Trophoblast cell (in vitro differentiated cells and primary cell): Measurements from ENCODE around the gene MYO1B.
A peak's percentile ranks its signal among the peaks of the same experiment; 100 is the strongest.

ENCODE experiments used
- DNase-seq, 2 donors: peaks; one replicate each; pipeline ENCODE4 v3.0.0-alpha.2; 2016
- H2AFZ ChIP-seq: 2 replicates; pipeline ENCODE4 v1.6.1; 2013; ENCODE audit warnings: low read length, moderate library complexity, mild to moderate bottlenecking; ENCODE audit not compliant: insufficient read depth, poor library complexity
- H2AK5ac ChIP-seq: 2 replicates; pipeline ENCODE4 v1.6.1; 2013; ENCODE audit warnings: mild to moderate bottlenecking, low read length
- H2BK120ac ChIP-seq: 2 replicates; pipeline ENCODE4 v1.6.1; 2013; ENCODE audit warnings: low read length, mild to moderate bottlenecking, moderate library complexity; ENCODE audit not compliant: insufficient read depth, poor library complexity
- H2BK12ac ChIP-seq: 2 replicates; pipeline ENCODE4 v1.6.1; 2013; ENCODE audit warnings: mild to moderate bottlenecking, low read length, moderate library complexity
- H2BK5ac ChIP-seq: 2 replicates; pipeline ENCODE4 v1.6.1; 2013; ENCODE audit warnings: low read length, low read depth, moderate library complexity, mild to moderate bottlenecking; ENCODE audit not compliant: poor library complexity
- H3K14ac ChIP-seq: 2 replicates; pipeline ENCODE4 v1.6.1; 2013; ENCODE audit warnings: mild to moderate bottlenecking, low read length
- H3K18ac ChIP-seq: 2 replicates; pipeline ENCODE4 v1.6.1; 2013; ENCODE audit warnings: mild to moderate bottlenecking, low read length
- H3K23ac ChIP-seq: 2 replicates; pipeline ENCODE4 v1.6.1; 2013; ENCODE audit warnings: low read length
- H3K27ac ChIP-seq: 2 replicates; pipeline ENCODE4 v1.5.1; 2013; ENCODE audit warnings: low read depth, mild to moderate bottlenecking, inconsistent platforms, low read length, moderate library complexity
- H3K27me3 ChIP-seq: 2 replicates; pipeline ENCODE4 v1.6.1; 2013; ENCODE audit warnings: inconsistent platforms, mild to moderate bottlenecking, low read length, moderate library complexity; ENCODE audit not compliant: insufficient read depth
- H3K36me3 ChIP-seq, 2 experiments: 1 replicate in 1 of 2; 2 replicates in 1 of 2; pipeline ENCODE4 v1.6.1; 2013; ENCODE audit warnings: low read length in 2 of 2, mild to moderate bottlenecking in 2 of 2, moderate library complexity in 1 of 2; ENCODE audit not compliant: insufficient read depth in 2 of 2, control insufficient read depth in 1 of 2
- H3K4ac ChIP-seq: 2 replicates; pipeline ENCODE4 v1.6.1; 2013; ENCODE audit warnings: low read depth, mild to moderate bottlenecking, low read length, moderate library complexity
- H3K4me1 ChIP-seq, 2 experiments: 1 replicate in 1 of 2; 2 replicates in 1 of 2; pipeline ENCODE4 v1.6.1; 2013; ENCODE audit warnings: low read length in 2 of 2, mild to moderate bottlenecking in 2 of 2, moderate library complexity in 1 of 2; ENCODE audit not compliant: insufficient read depth in 2 of 2, control insufficient read depth in 1 of 2
- H3K4me2 ChIP-seq: 2 replicates; pipeline ENCODE4 v1.6.1; 2013; ENCODE audit warnings: inconsistent platforms, mild to moderate bottlenecking, low read length, moderate library complexity
- H3K4me3 ChIP-seq: 2 replicates; pipeline ENCODE4 v1.5.1; 2013; ENCODE audit warnings: mild to moderate bottlenecking, low read depth, low read length, inconsistent platforms
- H3K79me1 ChIP-seq: one replicate; pipeline ENCODE4 v1.6.1; 2013; ENCODE audit warnings: low read length
- H3K79me2 ChIP-seq: 2 replicates; pipeline ENCODE4 v1.6.1; 2013; ENCODE audit warnings: low read length, mild to moderate bottlenecking; ENCODE audit not compliant: control insufficient read depth, insufficient read depth, poor library complexity
- H3K9ac ChIP-seq: 2 replicates; pipeline ENCODE4 v1.6.1; 2013; ENCODE audit warnings: mild to moderate bottlenecking, low read length
- H3K9me3 ChIP-seq: 2 replicates; pipeline ENCODE4 v1.6.1; 2013; ENCODE audit warnings: low read depth, mild to moderate bottlenecking, control low read depth, inconsistent platforms, low read length; ENCODE audit not compliant: insufficient read depth
- H4K12ac ChIP-seq: 2 replicates; pipeline ENCODE4 v1.6.1; 2013; ENCODE audit warnings: low read depth, mild to moderate bottlenecking, low read length, moderate library complexity
- H4K8ac ChIP-seq: 2 replicates; pipeline ENCODE4 v1.6.1; 2013; ENCODE audit warnings: low read depth, mild to moderate bottlenecking, low read length, moderate library complexity
- H4K91ac ChIP-seq: one replicate; pipeline ENCODE4 v1.6.1; 2013; ENCODE audit warnings: low read depth, mild to moderate bottlenecking, low read length, moderate library complexity
- WGBS: extraction: QIAGEN DNeasy Blood & Tissue Kit; methylation state at CpG from one replicate; pipeline ENCODE4 v1.1.7; 2013; ENCODE audit warnings: missing lambda C conversion rate; ENCODE audit not compliant: insufficient read length, insufficient coverage; ENCODE audit errors: extremely low coverage; 5-methylcytosine and 5-hydroxymethylcytosine counted together

Gene MYO1B

GRCh38 chr2:191439481-191439880 is 194.3 kb downstream of the MYO1B start:
- no peaks in the 10 kb centered on the region for H3K79me1 ChIP-seq
- no peak overlapping the region for H3K4me2 ChIP-seq
- no peak overlapping the region for H2BK120ac ChIP-seq
- H3K79me2 ChIP-seq = no peaks in the 10 kb centered on the region
- H4K91ac ChIP-seq = no peak overlapping the region
- no peak overlapping the region for H2BK12ac ChIP-seq
- WGBS = no CpG with 5 or more reads among the region's 3 CpGs
- no peak overlapping the region for H4K12ac ChIP-seq
- H3K4me3 ChIP-seq = no peak overlapping the region
- no peaks in the 10 kb centered on the region for H3K4me1 ChIP-seq
- no peak overlapping the region for H3K14ac ChIP-seq
- DNase-seq = no peak
- H2AK5ac ChIP-seq = no peak overlapping the region
- no peak overlapping the region for H3K27ac ChIP-seq
- no peak overlapping the region for H3K23ac ChIP-seq
- no peak overlapping the region for H3K4ac ChIP-seq
- no peak overlapping the region for H4K8ac ChIP-seq
- H3K9ac ChIP-seq = no peak overlapping the region
- no peak overlapping the region for H2AFZ ChIP-seq
- H3K27me3 ChIP-seq = no peaks in the 10 kb centered on the region
- H3K9me3 ChIP-seq = no peaks in the 10 kb centered on the region
- H2BK5ac ChIP-seq = no peak overlapping the region
- H3K18ac ChIP-seq = no peak overlapping the region
- no peaks in the 10 kb centered on the region for H3K36me3 ChIP-seq

- no peak overlapping the region for H3K4me3 ChIP-seq
- H4K8ac ChIP-seq = no peak overlapping the region
- H3K23ac ChIP-seq = no peak overlapping the region
- no peak overlapping the region for H2BK5ac ChIP-seq
- WGBS = no CpG with 5 or more reads among the region's 14 CpGs
- no peak overlapping the region for H3K9ac ChIP-seq
- no peaks in the 10 kb centered on the region for H3K79me2 ChIP-seq
- no peak overlapping the region for H3K4me2 ChIP-seq
- H3K79me1 ChIP-seq = no peaks in the 10 kb centered on the region
- no peak overlapping the region for H2AK5ac ChIP-seq
- no peaks in the 10 kb centered on the region for H3K9me3 ChIP-seq
- H3K14ac ChIP-seq = no peak overlapping the region
- no peak overlapping the region for H3K4ac ChIP-seq
- H2AFZ ChIP-seq = no peak overlapping the region
- H3K18ac ChIP-seq = no peak overlapping the region
- no peaks in the 10 kb centered on the region for H3K36me3 ChIP-seq
- no peak overlapping the region for H4K91ac ChIP-seq
- no peak overlapping the region for H3K27ac ChIP-seq
- DNase-seq = no peak
- no peaks in the 10 kb centered on the region for H3K27me3 ChIP-seq
- no peak overlapping the region for H2BK120ac ChIP-seq
- H4K12ac ChIP-seq = no peak overlapping the region
- no peaks in the 10 kb centered on the region for H3K4me1 ChIP-seq
- H2BK12ac ChIP-seq = no peak overlapping the region
Observed at GRCh38 chr2:191441496-191442214, 196.5 kb downstream of the MYO1B start.

- Histone ChIP-seq H3K36me3 (no peaks in the 10 kb centered on the region), H3K4me3 (no peak overlapping the region), H3K23ac (no peak overlapping the region), H3K79me2 (no peaks in the 10 kb centered on the region), H4K91ac (no peak overlapping the region), H3K9me3 (no peaks in the 10 kb centered on the region), H2AFZ (no peak overlapping the region), H3K4ac (no peak overlapping the region), H2BK12ac (no peak overlapping the region), H2BK120ac (no peak overlapping the region), H3K14ac (no peak overlapping the region), H3K9ac (no peak overlapping the region), H3K18ac (no peak overlapping the region), H4K8ac (no peak overlapping the region), H3K4me2 (no peak overlapping the region), H3K79me1 (no peaks in the 10 kb centered on the region), H3K4me1 (no peaks in the 10 kb centered on the region), H2AK5ac (no peak overlapping the region), H2BK5ac (no peak overlapping the region), H4K12ac (no peak overlapping the region), H3K27ac (no peak overlapping the region), H3K27me3 (no peaks in the 10 kb centered on the region)
- WGBS = no CpG with 5 or more reads among the region's 3 CpGs
- no peak for DNase-seq
Observed at GRCh38 chr2:191443446-191443845, 198.2 kb downstream of the MYO1B start.

- H3K4ac ChIP-seq = no peak overlapping the region
- peak in 1 of 2 donors; percentile 5 for DNase-seq
- H2BK5ac ChIP-seq = no peak overlapping the region
- no CpG with 5 or more reads among the region's 2 CpGs for WGBS
- no peak overlapping the region for H2AFZ ChIP-seq
- no peaks in the 10 kb centered on the region for H3K27me3 ChIP-seq
- H4K8ac ChIP-seq = no peak overlapping the region
- H3K36me3 ChIP-seq = no peaks in the 10 kb centered on the region
- no peak overlapping the region for H2BK12ac ChIP-seq
- no peaks in the 10 kb centered on the region for H3K79me2 ChIP-seq
- no peak overlapping the region for H3K18ac ChIP-seq
- H2AK5ac ChIP-seq = no peak overlapping the region
- H3K14ac ChIP-seq = no peak overlapping the region
- H4K91ac ChIP-seq = no peak overlapping the region
- no peak overlapping the region for H2BK120ac ChIP-seq
- H3K27ac ChIP-seq = no peak overlapping the region
- H3K4me3 ChIP-seq = no peak overlapping the region
- H3K9ac ChIP-seq = no peak overlapping the region
- H4K12ac ChIP-seq = no peak overlapping the region
- no peak overlapping the region for H3K23ac ChIP-seq
- no peaks in the 10 kb centered on the region for H3K79me1 ChIP-seq
- no peaks in the 10 kb centered on the region for H3K4me1 ChIP-seq
- no peak overlapping the region for H3K4me2 ChIP-seq
- no peaks in the 10 kb centered on the region for H3K9me3 ChIP-seq
Observed at GRCh38 chr2:191446910-191447309, 201.7 kb downstream of the MYO1B start.
